T-helper 1 cell (primary cell): Measurements from ENCODE around the gene ST3GAL6.

Experiments used
- DNase-seq, 5 donors: peaks; one replicate each; pipeline ENCODE4 v3.0.0-alpha.2; 2012 to 2020

The ST3GAL6 gene

GRCh38 chr3:98777801-98778220 is 14.7 kb downstream of the ST3GAL6 start:
- DNase-seq, result no peak

- DNase-seq, result no peak
Observed at GRCh38 chr3:98778383-98778782, 15.2 kb downstream of the ST3GAL6 start.

GRCh38 chr3:98778852-98779413 is 15.8 kb downstream of the ST3GAL6 start:
- DNase-seq, result no peak

GRCh38 chr3:98779541-98780335 is 16.6 kb downstream of the ST3GAL6 start:
- no peak for DNase-seq

- DNase-seq, result no peak
Observed at GRCh38 chr3:98780343-98780742, 17.2 kb downstream of the ST3GAL6 start.

- no peak for DNase-seq
Observed at GRCh38 chr3:98782824-98783500, 19.8 kb downstream of the ST3GAL6 start.

GRCh38 chr3:98784042-98784441 is 20.9 kb downstream of the ST3GAL6 start:
- DNase-seq, result no peak

GRCh38 chr3:98784666-98785600 is 21.8 kb downstream of the ST3GAL6 start:
- DNase-seq, result no peak

GRCh38 chr3:98786364-98787006 is 23.3 kb downstream of the ST3GAL6 start:
- DNase-seq, result no peak

GRCh38 chr3:98787181-98787580 is 24.0 kb downstream of the ST3GAL6 start:
- no peak for DNase-seq

- DNase-seq, result no peak
Observed at GRCh38 chr3:98788651-98789050, 25.5 kb downstream of the ST3GAL6 start.

- no peak for DNase-seq
Observed at GRCh38 chr3:98791341-98792325, 28.5 kb downstream of the ST3GAL6 start.

- no peak for DNase-seq
Observed at GRCh38 chr3:98793971-98794370, 30.8 kb downstream of the ST3GAL6 start.

- DNase-seq, result no peak
Observed at GRCh38 chr3:98796334-98796733, 33.2 kb downstream of the ST3GAL6 start.

- no peak for DNase-seq
Observed at GRCh38 chr3:98797905-98798304, 34.8 kb downstream of the ST3GAL6 start.

GRCh38 chr3:98798820-98799219 is 35.7 kb downstream of the ST3GAL6 start:
- DNase-seq, result no peak

- DNase-seq, result no peak
Observed at GRCh38 chr3:98799479-98799878, 36.3 kb downstream of the ST3GAL6 start.

- DNase-seq, result no peak
Observed at GRCh38 chr3:98800401-98800800, 37.3 kb downstream of the ST3GAL6 start.

- no peak for DNase-seq
Observed at GRCh38 chr3:98801043-98801747, 38.1 kb downstream of the ST3GAL6 start.

GRCh38 chr3:98805571-98805970 is 42.4 kb downstream of the ST3GAL6 start:
- no peak for DNase-seq
